K562 (cell line): ENCODE measurements around the gene DCAF5. TPM values are rescaled to one million over a fixed set of nuclear protein-coding genes. Genes with fewer than 3 reads are reported as not detected.

Experiments used
- ATF6 ChIP-seq: sonication (generic); formaldehyde crosslinking; IDR thresholded peaks from 2 replicates; pipeline ENCODE4 v1.4.0; 2020; ENCODE audit warnings: mild to moderate bottlenecking, missing genetic modification reagents
- JUN ChIP-seq, 2 experiments: sonication (generic) in 1 of 2; formaldehyde crosslinking in 1 of 2; IDR thresholded peaks; 2 replicates each; pipeline versions ENCODE4 v1.6.1 to v1.8.0; 2012 to 2022; ENCODE audit warnings: borderline replicate concordance in 2 of 2, mild to moderate bottlenecking in 2 of 2, improper control_type of control experiment in 1 of 2, low read depth in 1 of 2, low read length in 1 of 2, missing genetic modification reagents in 1 of 2
- TAF7 ChIP-seq: fragments of 450-650 bp; IDR thresholded peaks from 2 replicates; pipeline ENCODE4 v1.6.1; 2016; ENCODE audit warnings: missing genetic modification characterization, missing compliant biosample characterization
- TCF7L2 ChIP-seq: fragments of 150-350 bp; IDR thresholded peaks from 2 replicates; pipeline ENCODE4 v1.6.1; 2016; ENCODE audit warnings: low read depth, mild to moderate bottlenecking, low read length, moderate library complexity
- ZNF174 ChIP-seq: fragments of 250-450 bp; sonication (Bioruptor Pico); IDR thresholded peaks from 2 replicates; pipeline ENCODE4 v1.4.0; 2020; ENCODE audit warnings: mild to moderate bottlenecking
- ZNF395 ChIP-seq: fragments of 200-800 bp; sonication (Bioruptor generic); IDR thresholded peaks from 2 replicates; pipeline ENCODE4 v1.6.1; 2017; ENCODE audit warnings: missing genetic modification characterization, missing compliant biosample characterization
- ZNF766 ChIP-seq: fragments of 200-800 bp; sonication (Bioruptor generic); conservative IDR thresholded peaks from 2 replicates; pipeline ENCODE4 v1.6.1; 2016; ENCODE audit warnings: missing genetic modification characterization, missing compliant biosample characterization
- polyA plus RNA-seq, 8 experiments: library from polyadenylated mRNA; depleted of rRNA in 4 of 8; stranded (reverse) in 5 of 8; unstranded in 3 of 8; fragments of >200 nt; fragmentation: Nextera tagmentation in 2 of 8; fragmentation: Illumina TruSeq in 1 of 8; extraction: Ambion mirVana in 2 of 8; extraction: Trizol in 1 of 8; gene quantifications; 2 replicates each; pipeline versions ENCODE4 v1.2.1 to v1.2.3, GENCODE V29; 2011 to 2014; ENCODE audit warnings: inconsistent platforms in 1 of 8, missing spikeins in 1 of 8
- total RNA-seq, 7 experiments: library from RNA; depleted of rRNA in 6 of 7; stranded (reverse); fragments of >200 nt in 6 of 7; fragmentation: Illumina TruSeq in 2 of 7; extraction: Trizol in 2 of 7; gene quantifications; 2 replicates each; pipeline versions ENCODE4 v1.2.1 to v1.2.3, GENCODE V29; 2011 to 2021; ENCODE audit warnings: low replicate concordance in 1 of 7
- TF ChIP-seq, protein P1 (sequence below): fragments of 450-650 bp; IDR thresholded peaks from 2 replicates; pipeline ENCODE4 v1.6.1; 2016; ENCODE audit warnings: mild to moderate bottlenecking, moderate library complexity

DCAF5 gene
- total and polyA plus RNA-seq, 9 of the 15 experiments (the other 6 are each of a cell fraction or from before 2014, with no cell fraction given) = 5.6 to 24.1 (median 12.7) TPM

DNA sequence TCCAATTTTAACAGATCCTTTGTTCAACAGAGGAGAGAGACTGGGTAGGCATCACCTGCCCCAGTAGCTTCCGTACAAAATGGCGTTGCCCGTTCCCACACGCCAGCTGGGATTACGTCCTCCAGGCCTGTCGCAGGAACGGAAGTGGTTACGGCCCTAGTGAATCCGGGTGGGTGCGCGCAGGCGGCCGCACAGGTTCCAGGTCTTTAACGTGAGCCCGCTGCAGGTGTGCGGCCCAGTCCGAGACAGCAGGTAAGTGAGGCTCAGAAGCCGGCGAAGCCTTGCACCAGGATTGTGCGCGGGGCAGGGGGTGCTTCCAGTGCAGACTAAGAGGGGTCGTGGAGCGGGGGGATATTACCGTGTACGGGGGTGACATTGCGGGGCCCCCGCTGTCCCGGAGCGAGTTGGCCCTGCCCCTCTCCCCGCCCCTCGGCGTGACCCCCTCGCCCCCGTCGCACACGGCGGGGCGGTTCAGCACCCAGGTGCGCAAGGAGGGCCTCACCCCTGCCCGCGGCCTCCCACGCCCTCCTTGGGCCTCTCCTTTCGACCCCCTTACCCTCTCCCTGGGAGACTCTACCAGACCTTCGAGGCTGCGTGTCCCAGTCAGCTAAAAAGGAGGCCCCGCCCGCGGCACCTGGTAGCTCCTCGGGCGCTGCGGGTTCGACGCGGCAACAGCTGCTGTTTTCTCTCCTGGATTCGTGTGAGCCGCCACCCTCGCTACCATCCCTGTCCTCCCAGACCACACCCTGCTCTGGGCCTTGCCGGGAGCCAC, 38.6 kb upstream of the DCAF5 start, which contains the start of gene EXD2 (continued):
- TF ChIP-seq, protein P1, sequence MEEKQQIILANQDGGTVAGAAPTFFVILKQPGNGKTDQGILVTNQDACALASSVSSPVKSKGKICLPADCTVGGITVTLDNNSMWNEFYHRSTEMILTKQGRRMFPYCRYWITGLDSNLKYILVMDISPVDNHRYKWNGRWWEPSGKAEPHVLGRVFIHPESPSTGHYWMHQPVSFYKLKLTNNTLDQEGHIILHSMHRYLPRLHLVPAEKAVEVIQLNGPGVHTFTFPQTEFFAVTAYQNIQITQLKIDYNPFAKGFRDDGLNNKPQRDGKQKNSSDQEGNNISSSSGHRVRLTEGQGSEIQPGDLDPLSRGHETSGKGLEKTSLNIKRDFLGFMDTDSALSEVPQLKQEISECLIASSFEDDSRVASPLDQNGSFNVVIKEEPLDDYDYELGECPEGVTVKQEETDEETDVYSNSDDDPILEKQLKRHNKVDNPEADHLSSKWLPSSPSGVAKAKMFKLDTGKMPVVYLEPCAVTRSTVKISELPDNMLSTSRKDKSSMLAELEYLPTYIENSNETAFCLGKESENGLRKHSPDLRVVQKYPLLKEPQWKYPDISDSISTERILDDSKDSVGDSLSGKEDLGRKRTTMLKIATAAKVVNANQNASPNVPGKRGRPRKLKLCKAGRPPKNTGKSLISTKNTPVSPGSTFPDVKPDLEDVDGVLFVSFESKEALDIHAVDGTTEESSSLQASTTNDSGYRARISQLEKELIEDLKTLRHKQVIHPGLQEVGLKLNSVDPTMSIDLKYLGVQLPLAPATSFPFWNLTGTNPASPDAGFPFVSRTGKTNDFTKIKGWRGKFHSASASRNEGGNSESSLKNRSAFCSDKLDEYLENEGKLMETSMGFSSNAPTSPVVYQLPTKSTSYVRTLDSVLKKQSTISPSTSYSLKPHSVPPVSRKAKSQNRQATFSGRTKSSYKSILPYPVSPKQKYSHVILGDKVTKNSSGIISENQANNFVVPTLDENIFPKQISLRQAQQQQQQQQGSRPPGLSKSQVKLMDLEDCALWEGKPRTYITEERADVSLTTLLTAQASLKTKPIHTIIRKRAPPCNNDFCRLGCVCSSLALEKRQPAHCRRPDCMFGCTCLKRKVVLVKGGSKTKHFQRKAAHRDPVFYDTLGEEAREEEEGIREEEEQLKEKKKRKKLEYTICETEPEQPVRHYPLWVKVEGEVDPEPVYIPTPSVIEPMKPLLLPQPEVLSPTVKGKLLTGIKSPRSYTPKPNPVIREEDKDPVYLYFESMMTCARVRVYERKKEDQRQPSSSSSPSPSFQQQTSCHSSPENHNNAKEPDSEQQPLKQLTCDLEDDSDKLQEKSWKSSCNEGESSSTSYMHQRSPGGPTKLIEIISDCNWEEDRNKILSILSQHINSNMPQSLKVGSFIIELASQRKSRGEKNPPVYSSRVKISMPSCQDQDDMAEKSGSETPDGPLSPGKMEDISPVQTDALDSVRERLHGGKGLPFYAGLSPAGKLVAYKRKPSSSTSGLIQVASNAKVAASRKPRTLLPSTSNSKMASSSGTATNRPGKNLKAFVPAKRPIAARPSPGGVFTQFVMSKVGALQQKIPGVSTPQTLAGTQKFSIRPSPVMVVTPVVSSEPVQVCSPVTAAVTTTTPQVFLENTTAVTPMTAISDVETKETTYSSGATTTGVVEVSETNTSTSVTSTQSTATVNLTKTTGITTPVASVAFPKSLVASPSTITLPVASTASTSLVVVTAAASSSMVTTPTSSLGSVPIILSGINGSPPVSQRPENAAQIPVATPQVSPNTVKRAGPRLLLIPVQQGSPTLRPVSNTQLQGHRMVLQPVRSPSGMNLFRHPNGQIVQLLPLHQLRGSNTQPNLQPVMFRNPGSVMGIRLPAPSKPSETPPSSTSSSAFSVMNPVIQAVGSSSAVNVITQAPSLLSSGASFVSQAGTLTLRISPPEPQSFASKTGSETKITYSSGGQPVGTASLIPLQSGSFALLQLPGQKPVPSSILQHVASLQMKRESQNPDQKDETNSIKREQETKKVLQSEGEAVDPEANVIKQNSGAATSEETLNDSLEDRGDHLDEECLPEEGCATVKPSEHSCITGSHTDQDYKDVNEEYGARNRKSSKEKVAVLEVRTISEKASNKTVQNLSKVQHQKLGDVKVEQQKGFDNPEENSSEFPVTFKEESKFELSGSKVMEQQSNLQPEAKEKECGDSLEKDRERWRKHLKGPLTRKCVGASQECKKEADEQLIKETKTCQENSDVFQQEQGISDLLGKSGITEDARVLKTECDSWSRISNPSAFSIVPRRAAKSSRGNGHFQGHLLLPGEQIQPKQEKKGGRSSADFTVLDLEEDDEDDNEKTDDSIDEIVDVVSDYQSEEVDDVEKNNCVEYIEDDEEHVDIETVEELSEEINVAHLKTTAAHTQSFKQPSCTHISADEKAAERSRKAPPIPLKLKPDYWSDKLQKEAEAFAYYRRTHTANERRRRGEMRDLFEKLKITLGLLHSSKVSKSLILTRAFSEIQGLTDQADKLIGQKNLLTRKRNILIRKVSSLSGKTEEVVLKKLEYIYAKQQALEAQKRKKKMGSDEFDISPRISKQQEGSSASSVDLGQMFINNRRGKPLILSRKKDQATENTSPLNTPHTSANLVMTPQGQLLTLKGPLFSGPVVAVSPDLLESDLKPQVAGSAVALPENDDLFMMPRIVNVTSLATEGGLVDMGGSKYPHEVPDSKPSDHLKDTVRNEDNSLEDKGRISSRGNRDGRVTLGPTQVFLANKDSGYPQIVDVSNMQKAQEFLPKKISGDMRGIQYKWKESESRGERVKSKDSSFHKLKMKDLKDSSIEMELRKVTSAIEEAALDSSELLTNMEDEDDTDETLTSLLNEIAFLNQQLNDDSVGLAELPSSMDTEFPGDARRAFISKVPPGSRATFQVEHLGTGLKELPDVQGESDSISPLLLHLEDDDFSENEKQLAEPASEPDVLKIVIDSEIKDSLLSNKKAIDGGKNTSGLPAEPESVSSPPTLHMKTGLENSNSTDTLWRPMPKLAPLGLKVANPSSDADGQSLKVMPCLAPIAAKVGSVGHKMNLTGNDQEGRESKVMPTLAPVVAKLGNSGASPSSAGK = peak; percentile 64
- TF ChIP-seq JUN (IDR thresholded peaks at IDR 0.05; ENCODE audit: borderline replicate concordance, low read depth, low read length) (peak; percentile 47; the same call in 1 of the 2 replicates), JUN (CRISPR knock-in tag; IDR thresholded peaks at IDR 0.05; ENCODE audit: borderline replicate concordance) (no peak), ZNF174 (CRISPR knock-in tag) (no peak), ZNF766 (peak; percentile 56), TAF7 (tag) (peak; percentile 42), TCF7L2 (peak; percentile 93), ATF6 (CRISPR knock-in tag) (no peak; the same call in 1 of the 2 replicates), ZNF395 (peak; percentile 53; the same call in 1 of the 2 replicates)
